GM10847 (cell line): ENCODE results near the gene PRSS53.

Experiments
- POLR2A ChIP-seq: IDR thresholded peaks from 2 replicates; pipeline ENCODE4 v1.6.1; 2011; ENCODE audit not compliant: insufficient read length; ENCODE audit errors: extremely low read depth

PRSS53 gene

DNA sequence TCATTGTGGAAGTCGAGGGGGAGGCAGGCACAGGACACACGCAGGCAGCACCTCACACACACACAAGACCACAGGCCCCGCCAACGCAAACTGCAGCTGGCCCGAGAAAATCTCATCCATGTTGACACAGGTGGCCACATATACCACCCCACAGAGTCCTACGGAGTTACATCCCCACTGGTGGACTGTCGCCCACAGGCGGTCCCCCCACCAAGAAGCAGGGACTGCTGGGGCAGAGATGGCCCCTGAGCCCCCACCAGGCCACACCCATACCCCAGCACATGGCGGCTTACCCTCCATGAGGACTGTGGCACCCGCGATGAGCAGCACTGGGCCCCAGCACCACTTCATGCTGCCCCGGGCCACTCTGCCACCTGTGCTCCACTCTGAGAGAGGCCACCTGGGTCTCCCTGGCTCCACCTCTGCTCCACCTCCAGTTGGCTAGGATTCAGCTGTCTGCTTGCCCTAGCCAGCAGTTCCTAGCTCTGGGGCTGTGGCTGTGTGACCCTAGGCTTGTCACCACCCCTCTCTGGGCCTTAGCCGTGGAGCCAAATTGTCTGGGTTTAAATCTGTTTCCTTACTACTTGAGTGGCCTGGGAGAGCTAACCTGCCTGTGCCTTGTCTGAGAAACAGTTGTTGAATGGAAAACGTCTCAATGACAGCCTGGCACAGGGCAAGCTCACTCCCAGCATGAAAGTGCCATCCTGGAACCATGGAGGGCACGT lies at the start of gene PRSS53:
Gene PRSS53, minus strand, starts transcription at position 485 of the 725 bp plus-strand sequence. Its CDS starts 134 bp downstream, at position 351.
- no peak for TF ChIP-seq POLR2A

GRCh38 chr16:31136287-31136662 lies 47.5 kb upstream of the PRSS53 start:
- no peak for TF ChIP-seq POLR2A

- TF ChIP-seq POLR2A = no peak
These were observed 47.0 kb upstream of the PRSS53 start, which contains the start of gene PRSS8 for GRCh38 chr16:31135535-31136286. Gene PRSS8, minus strand, starts transcription at chr16:31135727. Its CDS starts 229 bp downstream, at chr16:31135498.

- TF ChIP-seq POLR2A = no peak
These were observed 46.1 kb upstream of the PRSS53 start for GRCh38 chr16:31134625-31135534.

DNA sequence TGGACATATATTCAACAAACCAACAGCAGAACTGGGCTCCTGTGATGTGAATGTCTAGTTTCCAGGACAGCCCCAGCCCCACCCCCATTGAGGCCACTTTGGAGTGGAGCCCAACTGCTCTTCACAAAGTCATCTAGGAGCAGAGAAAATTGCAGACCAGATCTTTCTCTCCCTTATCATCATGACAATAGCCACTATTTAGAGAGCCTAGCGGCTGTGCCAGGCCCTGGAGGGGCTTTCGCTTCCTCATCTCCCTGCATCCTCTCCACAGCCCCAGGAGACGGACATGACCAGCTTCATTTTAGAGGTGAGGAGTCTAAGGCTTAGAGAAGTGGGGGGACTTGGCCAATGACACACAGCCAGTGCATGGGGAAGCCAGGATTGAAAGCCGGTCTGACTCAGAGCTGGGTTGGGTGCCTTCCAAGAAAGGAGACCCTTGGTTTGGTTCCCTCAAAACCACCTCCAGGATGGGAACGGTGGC lies 45.4 kb upstream of the PRSS53 start:
- TF ChIP-seq POLR2A = no peak

DNA sequence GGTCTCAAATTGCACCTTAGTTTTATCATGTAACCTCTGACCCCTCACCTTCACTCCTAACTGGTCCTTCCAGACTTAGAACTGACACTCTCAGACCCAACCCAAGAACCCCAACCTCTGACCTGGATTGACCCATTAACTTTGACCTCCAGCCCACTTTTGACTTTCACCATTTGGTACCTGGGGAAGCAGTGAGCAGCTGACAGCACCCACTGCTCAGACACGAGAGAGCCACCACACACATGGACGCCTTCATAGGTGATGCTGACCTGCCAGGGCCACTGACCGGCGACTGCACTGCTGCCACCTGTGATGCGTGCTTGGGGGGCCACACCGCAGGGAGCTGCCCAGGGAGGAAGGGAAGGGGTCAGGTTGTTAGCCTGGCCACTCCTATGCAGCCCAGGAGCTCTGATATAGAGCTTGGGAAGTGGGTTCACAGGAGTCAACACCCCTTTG lies 44.3 kb upstream of the PRSS53 start:
- no peak for TF ChIP-seq POLR2A

- no peak for TF ChIP-seq POLR2A
These were observed 43.7 kb upstream of the PRSS53 start for GRCh38 chr16:31132303-31132979.

DNA sequence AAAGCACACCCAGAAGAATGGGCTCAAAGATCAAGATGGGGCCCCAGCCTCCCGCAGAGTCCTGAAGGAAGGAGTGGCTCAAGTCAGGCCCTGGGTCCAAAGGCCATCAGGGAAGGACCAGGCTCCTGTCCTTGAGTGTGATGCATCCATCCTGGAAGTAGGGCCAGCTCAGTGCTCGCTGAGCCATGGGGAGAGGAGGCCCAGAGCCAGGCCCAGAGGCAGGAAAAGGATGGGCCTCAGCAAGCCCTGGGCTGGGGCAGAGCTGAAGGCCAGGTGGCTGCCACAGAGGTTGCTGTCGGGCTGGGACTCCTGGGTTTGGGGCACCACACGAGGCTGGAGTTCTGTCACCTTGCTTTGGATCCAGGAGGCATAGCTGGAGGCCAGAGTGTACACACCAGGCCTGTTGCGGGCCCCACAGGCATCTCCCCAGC lies 43.1 kb upstream of the PRSS53 start:
- TF ChIP-seq POLR2A = no peak

- TF ChIP-seq POLR2A = no peak
These were observed 42.7 kb upstream of the PRSS53 start for GRCh38 chr16:31131416-31131815.

DNA sequence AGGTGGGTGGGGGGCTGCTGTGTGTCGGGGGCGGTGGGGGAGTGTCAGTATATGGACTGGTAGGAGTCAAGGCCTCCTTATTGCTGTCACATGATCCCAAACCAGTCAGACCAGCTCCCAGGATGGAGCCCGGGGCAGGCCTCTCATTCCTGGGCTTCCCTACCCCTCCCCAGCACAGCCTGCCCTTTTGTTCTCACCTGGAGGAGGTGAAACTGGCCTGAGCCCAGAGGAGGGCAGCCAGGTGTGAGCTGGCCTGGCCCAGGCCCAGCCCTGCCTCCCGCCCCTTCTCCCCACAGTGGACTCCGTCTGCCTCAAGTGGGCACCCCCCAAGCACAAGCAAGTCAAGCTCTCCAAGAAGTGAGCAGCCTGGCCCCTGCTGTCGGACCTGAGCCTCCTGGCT lies 42.2 kb upstream of the PRSS53 start:
- no peak for TF ChIP-seq POLR2A

- no peak for TF ChIP-seq POLR2A
These were observed 41.7 kb upstream of the PRSS53 start for GRCh38 chr16:31130336-31130891.

GRCh38 chr16:31129568-31130335 lies 41.0 kb upstream of the PRSS53 start:
- TF ChIP-seq POLR2A = no peak
